NCI-H748 treated with DMSO at 0.1 percent for 48 hours (cell line): ENCODE results near the gene NANS.
"Not testable (repeated sequence)": the region's sequence is repeated elsewhere in the genome, so short reads cannot be mapped to it uniquely, and the experiment has no call there.

Experiments used
- DNase-seq: peaks from one replicate; lab custom pipeline; 2025; lab: John Stamatoyannopoulos, UW

The NANS gene

DNA sequence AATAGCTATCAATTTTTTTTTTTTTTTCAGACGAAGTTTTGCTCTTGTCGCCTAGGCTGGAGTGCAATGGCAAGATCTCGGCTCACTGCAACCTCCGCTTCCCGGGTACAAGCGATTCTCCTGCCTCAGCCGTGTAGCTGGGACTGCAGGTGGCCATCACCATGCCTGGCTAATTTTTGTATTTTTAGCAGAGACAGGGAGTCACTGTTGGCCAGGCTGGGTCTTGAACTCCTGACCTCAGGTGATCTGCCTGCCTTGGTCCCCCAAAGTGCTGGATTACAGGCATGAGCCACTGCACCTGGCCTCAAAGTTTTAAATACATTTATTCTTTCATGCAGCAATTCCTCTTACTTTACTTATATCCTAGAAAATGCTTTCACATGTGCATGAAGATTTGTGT, 44.9 kb downstream of the NANS start:
- no peak for DNase-seq

- no peak for DNase-seq
Measured at GRCh38 chr9:98101868-98102273, 45.3 kb downstream of the NANS start.

GRCh38 chr9:98104445-98104881, 47.9 kb downstream of the NANS start:
- DNase-seq = no peak

GRCh38 chr9:98105006-98105405, 48.5 kb downstream of the NANS start:
- DNase-seq = no peak

- no peak for DNase-seq
Measured at GRCh38 chr9:98107926-98108325, 51.4 kb downstream of the NANS start.

GRCh38 chr9:98108531-98109031, 52.0 kb downstream of the NANS start:
- no peak for DNase-seq

GRCh38 chr9:98109052-98109451, 52.5 kb downstream of the NANS start:
- DNase-seq = no peak

- DNase-seq = not testable (repeated sequence)
Measured at GRCh38 chr9:98117097-98117496, 60.6 kb downstream of the NANS start.

DNA sequence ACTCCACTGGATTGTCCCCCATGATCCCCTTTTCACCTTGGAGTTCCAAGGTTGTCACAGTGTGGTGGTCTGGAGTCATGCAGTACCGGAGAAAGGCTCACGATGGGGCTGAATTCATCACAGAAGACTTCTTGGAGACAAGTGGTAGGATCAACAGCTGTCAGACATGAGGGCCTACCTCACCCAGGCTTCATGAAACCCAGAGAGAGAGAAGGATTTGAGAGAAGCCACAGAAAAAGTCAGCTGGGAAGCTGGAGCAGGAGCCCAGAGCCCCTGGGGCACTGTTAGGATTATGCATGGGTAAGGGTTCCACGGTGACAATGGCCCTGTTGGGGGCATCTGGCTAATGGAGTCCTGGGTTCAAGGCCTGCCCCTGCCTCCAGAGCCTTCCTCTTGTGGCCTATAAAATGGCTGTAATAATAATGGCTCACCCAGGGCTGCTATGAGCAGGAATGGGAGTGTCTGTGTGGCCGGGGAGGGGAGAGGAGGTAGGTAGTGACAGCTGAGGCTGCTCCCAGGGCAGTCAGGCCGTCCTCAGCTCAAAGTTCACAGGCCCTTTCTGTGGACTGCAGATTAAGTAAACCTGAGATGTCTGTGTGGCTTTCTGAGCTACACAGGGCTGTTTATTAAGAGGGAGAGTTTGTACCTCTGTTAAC, 61.6 kb downstream of the NANS start:
- no peak for DNase-seq

DNA sequence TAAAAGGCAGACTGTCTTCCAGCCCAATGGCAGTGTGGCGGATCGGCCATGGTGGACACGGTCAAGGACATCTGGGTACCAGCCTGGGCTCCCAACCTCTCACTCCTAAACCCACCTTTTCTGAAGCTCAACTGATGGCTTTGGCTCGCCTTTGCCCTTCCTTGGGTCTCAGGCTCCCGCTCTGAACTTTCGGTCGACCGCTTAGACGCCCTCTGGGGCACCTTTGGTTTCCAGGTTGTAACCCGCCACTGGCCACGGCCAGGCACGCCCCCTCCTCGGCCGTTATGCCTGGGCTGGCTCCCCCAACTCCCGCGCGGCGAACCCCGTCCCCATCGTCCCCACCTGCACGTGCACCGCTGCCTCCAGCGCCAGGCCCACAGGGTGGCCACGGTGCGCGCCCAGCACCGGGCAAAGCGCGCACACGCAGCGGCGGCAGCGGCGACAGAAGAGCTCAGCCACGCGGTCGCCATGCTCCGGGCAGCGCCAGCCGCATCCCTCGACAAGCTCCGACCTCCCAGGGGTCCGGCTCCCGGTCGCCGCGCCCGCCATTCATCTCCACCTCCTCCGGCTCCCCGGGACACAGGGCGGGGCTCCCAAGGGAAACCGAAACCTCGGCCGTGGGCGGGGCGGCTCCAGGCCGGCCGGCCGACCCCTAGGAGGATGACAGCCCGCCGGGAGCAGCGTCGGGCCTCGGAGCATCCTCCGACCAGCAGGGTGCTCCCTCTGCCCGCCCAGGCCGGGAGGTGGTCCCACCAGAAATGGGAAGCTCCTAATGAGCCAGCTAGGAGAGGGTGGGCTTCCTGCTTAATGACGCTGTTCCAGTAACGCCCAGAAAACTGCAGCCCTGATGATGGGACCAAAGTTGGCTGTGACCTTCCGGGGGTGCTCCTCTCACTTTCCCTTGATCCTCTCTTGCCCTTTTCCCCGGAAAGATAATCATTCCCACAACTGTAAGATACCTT, 62.4 kb downstream of the NANS start, which contains the start of gene TRIM14:
TRIM14 (minus strand) TSS at position 583 of the 962 bp plus-strand sequence; CDS start at position 549, 34 bp downstream.
- peak; percentile 17 for DNase-seq

DNA sequence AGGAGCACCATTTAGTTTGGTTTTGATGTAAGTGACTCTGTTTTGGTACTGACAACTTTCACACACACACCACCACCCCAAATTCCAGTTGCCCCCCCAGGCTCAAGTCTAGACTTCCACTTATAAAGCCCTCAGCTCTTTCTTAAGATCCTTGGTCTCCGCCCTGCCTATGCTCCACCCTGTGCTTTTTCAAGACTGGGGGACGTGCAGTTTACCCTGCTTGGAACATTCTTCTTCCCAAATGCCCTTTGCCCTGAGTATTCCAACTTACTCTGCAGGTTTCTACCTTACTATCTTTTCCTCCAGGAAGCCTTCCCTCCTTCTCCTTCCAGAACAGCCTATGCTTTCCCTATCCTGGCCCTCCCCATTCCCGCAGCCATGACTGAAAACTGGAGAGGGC, 63.9 kb downstream of the NANS start:
- no peak for DNase-seq

- no peak for DNase-seq
Measured at GRCh38 chr9:98121058-98121457, 64.5 kb downstream of the NANS start.

GRCh38 chr9:98124091-98124490, 67.6 kb downstream of the NANS start:
- DNase-seq = not testable (repeated sequence)

- DNase-seq = no peak
Measured at GRCh38 chr9:98124637-98125426, 68.3 kb downstream of the NANS start.

- no peak for DNase-seq
Measured at GRCh38 chr9:98127226-98127625, 70.7 kb downstream of the NANS start.

DNA sequence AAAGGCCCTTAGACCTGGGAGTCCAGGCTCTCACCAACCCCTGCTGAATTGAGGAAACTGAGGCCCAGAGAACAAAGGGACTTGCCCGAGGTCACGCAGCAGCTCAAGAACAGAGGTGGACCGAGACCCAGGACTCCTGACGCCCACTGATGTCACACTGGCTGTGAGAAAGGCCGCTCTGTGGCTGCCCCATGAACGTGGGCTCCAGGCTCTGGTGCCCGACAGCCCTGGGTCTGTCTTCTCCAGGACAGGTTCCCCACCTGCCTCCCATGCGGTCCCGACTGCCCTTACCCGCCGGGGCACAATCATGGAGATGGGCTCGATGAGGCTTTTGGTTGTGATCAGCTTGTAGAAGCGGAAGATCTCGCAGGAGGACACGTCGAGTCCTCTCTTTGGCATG, 71.8 kb downstream of the NANS start:
- DNase-seq = no peak

- DNase-seq = no peak
Measured at GRCh38 chr9:98129451-98129881, 72.9 kb downstream of the NANS start.

- not testable (repeated sequence) for DNase-seq
Measured at GRCh38 chr9:98130060-98130459, 73.5 kb downstream of the NANS start.

DNA sequence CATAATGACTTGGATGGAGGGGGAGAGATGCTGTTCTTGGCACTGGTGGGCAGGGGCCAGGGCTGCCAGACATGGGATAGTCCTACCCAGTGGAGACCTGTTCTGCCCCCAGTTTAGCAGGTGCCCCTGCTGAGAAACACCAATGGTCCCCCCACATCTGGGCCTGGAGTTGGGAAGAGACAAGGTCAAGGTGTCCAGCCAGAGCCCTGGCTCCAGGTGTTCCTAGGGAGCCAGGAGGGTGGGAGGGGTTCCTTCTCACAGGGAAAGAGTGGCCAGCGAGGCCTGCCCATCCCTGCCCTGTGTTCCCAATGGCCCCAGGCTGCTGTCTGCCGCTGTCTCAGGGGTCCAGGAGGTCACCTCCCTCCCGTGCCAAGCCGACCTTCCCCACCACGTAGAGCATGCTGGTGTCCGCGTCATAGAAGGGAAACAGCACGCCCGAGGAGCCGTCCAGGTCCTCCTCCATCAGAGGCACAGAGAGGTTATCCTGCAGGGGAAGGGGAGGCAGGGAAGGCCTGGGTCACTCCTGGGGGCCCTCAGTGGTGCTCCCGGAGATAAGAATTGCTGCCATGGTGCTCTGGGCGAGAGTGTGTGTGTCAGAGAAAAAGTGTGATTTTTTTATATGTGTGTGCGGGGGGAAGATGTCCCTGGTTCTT, 74.2 kb downstream of the NANS start:
- DNase-seq = no peak

- no peak for DNase-seq
Measured at GRCh38 chr9:98132158-98132557, 75.6 kb downstream of the NANS start.
